Measurements from ENCODE around the gene ADAMTS19.

GRCh38 chr5:129617206-129617605 is 157.1 kb downstream of the ADAMTS19 start:
- TF ChIP-seq CTCF (conservative IDR thresholded peaks at IDR 0.05; ENCODE audit: low read length) = no peak
- no peak for TF ChIP-seq EZH2phosphoT487 (IDR thresholded peaks at IDR 0.05; ENCODE audit: borderline replicate concordance, low read depth, low read length)
